GM19468 (cell line): ENCODE results near the gene NPY4R.
"Not testable (repeated sequence)": the region's sequence is repeated elsewhere in the genome, so short reads cannot be mapped to it uniquely, and the experiment has no call there.

ENCODE experiments used
- ATAC-seq: cut with Tn5 transposase; IDR thresholded peaks from one replicate; pipeline ENCODE4 v1.9.1; 2021; ENCODE audit warnings: mild to moderate bottlenecking, moderate library complexity, moderate number of reproducible peaks; ENCODE audit not compliant: unreplicated experiment; ENCODE audit errors: extremely low read depth

Gene NPY4R

DNA sequence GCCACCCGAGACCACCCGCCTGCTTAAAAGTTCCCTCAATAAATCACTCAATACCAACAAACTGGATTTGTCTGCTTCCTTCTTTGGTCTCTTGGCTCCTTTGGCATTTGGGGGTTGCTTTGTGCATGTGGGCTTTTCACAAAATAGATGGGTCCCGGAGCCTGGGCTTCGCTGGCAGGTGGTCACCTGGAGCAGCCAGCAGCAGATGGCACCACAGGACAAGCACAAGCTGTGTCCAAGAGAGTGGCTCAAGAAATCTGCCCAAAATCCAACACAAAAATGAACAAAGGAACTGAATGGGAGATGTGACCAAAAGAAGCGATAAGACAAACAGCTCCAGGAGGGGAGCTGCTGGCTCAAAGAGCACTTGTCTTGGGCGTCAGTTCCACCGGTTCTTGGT is 6.2 kb downstream of the NPY4R start:
- not testable (repeated sequence) for ATAC-seq

DNA sequence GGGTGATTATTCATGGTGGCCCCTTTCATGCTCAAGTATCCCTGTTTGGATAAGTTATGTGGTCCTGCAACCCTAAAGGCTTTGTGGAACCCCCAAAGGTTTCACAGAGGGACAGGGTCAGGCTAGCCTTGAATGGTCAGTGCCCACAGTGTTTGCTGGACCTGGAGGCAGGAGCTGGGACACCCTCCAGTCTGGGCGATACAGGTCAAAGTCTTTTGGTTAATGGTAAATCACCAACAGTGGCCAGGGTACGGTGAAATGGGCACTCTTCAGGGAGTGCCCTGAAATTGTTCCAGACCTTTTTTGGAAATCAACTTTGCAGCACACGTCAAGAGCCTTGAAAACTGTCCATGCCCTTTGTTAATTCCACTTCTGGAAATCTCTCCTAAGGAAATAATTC is 8.7 kb downstream of the NPY4R start:
- ATAC-seq: not testable (repeated sequence)

DNA sequence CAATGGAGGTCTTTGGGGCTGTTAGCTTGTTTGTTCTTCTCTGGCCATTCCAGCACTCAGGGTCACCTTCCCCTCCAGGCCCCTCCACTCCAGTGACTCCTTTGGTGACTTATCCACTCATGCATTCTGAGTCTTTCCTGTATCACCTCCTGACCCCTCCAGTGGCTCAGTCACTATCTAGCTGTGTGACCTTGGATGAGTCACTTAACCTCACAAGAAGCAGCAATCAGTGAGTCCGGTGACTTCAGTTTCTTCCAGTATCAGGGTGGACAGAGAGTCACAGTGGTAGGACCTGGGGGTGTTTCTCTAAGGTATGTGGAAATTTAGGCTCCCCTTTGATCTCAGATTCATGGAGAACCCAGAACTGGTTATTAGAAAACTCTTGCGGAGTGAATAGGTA is 9.8 kb downstream of the NPY4R start:
- ATAC-seq: not testable (repeated sequence)

DNA sequence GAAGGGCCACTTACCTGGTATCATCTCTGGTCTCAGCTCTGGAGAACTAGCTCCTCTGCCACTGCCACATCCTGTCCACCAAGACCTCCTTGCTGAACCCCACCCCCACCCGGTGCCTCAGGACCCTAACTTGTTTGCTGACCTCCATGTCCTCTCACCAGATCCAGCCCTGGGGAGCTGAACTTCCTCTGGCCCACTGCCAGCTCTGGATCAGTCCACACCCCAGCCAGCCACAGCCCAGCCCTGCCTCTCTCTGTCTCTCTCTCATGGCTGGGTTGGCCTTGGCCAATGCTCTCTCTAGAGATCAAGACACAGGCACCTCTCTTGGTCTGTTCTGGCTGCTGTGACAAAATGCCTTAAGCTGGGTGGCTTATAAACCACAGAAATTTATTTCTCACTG is 14.4 kb downstream of the NPY4R start:
- not testable (repeated sequence) for ATAC-seq

DNA sequence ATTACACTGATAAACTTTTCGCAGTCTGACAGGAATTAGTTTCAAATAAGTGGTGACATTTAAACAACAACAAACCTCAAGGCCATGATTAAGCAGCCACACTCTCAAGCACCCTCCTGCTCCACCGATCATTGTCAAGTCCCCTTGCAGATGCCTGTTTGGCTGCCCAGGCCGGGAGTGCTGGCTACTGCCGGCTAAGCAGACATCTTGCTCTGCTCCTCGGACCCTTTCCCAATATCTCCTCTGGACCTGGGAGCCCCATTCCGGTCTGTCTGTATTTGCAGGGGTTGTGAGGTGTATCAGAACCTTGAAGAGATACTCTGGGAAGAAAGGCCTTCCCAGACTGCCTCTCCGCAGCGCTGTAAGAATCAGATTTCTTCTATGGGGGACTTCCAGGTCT is 14.9 kb downstream of the NPY4R start:
- not testable (repeated sequence) for ATAC-seq

DNA sequence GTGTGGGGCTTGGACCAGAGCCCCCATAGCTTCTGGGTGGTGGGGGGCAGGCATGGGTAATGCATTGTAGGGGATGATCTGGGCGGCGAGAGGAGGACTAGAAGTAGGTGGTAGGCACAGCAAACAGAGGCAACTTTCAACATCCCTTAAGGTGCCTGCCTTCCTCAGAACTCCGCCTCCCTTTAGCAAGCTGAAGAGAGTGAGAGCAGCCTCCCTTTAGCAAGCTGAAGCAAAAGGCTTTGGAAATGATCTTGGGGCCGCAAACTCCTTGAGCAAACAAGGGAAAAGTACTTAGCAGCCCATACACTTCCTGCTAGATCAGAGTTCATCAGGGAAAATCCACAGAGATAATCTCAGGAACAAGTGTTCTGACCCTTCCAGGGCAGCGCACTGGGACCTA is 18.3 kb downstream of the NPY4R start:
- not testable (repeated sequence) for ATAC-seq

DNA sequence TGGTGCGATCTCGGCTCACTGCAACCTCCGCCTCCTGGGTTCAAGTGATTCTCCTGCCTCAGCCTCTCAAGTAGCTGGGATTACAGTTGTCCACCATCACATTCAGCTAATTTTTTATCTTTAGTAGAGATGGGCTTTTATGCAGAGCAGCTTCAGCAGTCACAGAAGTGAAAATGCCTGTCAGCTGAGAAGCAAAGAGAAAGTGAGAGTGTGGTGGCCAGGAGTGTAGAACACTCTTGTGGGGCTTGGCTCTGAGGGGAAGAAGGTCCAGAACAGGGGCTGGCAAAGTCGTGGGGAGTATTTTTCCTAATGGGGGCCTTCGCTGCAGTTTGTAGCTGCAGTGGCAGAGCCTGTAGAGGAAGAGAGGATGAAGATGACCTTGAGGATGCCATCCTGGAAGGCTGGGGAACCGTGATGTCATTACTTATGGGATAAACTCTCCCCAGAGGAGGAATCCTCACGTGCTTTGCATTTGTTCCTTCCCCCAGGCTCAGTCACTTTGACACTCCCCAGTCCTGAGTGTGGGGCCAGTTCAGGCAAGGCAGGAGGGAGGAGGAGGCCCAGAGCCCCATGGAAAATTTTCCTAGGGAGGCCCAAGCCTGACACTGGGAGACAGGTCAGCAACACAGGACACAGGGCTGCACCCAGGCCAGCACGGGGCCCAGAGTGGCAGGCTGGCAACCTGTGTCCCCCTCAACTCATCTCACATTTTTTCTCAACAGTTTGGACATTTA is 20.2 kb downstream of the NPY4R start:
- peak; percentile 46 for ATAC-seq

DNA sequence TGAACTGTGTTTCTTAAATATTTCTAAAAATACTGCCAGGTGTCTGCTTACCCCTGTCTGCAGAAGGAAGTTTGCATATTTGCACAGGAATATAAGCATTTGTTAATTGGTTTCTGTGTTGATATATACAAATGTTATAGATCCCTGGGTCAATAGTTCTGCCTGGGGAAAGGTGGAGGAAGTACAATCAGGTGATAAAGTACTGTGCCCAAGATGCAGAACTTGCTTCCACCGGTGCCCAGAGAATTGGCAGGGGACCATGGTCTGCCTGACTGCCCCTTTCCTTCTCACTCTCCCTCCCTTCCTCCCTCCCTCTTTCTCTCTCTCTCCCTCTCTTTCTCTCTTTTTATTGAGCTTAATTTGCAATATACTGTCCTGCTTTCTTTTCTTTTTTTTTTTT is 22.3 kb downstream of the NPY4R start:
- ATAC-seq: not testable (repeated sequence)

DNA sequence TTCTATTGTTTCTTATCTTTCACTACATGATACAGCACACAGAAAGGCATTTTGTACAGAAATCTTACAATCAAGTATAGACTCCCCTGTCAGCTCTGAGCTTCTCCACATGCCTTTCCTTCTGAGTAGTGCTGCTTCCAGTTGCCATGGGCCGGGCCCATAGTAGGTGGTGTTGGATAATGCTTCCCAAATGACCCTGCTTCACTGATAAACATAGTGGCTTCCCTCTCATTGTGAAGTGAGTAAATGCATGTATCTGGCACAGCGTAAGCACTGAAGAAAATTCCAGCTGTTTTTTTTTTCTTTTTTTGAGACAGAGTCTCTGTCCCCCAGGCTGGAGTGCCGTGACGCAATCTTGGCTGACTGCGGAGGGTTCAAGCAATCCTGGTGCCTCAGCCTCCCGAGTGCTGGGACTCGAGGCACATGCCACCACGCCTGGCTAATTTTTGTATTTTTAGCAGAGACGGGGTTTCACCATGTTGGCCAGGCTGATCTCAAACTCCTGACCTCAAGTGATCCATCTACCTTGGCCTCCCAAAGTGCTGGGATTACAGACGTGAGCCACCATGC is 23.0 kb downstream of the NPY4R start:
- not testable (repeated sequence) for ATAC-seq

DNA sequence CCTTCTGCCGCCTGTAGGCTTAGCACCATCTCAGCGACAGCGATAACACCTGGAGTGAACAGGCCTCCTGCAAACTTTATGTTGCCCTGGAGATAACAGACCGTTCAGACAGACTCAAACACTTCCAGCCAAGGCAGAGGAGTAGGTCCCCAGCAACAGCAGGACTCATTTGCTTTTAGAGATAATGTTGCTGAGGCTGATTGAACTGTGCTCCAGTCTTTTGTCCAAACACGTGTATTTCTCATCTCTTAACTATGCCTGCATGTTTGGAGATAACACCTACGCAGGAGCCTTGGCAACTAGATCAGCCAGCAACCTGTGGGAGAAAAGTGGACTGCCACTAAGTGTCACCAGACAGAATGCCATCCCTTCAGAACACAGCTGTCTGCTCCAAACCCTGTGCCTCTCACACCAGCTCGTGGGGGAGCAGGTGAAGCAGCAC is 23.9 kb downstream of the NPY4R start:
- not testable (repeated sequence) for ATAC-seq

DNA sequence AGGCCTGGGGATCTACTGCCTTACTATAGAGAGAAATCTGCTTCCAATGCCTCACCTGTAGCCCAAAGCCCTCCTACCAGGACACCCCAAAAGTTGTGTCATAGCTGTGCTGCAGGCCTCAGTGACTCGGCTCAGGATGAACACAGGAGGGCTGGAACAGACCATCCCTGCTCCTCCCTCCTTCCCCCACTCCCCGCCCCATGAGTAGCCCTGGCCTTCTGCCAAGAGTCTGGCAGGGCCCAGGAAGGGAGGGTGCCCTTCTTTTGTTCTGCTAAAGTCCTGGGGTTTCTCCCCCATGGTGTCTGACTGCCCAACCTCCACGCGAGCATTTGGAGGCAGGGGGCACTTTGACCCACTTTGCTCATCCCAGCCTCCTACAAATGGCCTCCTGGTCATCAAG is 24.8 kb downstream of the NPY4R start:
- ATAC-seq: not testable (repeated sequence)

DNA sequence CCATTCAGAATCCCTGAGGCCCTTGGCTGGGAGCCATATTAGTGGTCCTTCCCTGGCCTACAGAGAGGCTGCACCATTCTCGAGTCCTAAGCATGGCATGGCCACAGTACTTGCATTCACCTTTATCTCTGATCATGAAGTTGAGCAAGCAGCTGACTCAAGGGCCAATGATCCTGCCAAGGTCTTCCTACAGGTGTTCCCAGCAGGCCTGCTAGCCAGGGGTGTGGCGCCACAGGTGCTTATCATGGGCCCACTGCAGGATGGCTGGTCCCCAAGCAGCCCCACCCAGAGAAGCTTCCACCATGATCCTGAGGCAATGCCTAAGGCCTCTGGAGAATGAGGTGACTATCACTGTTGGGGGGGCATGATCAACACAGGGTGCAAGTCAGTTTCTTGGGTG is 42.2 kb downstream of the NPY4R start:
- ATAC-seq: not testable (repeated sequence)

DNA sequence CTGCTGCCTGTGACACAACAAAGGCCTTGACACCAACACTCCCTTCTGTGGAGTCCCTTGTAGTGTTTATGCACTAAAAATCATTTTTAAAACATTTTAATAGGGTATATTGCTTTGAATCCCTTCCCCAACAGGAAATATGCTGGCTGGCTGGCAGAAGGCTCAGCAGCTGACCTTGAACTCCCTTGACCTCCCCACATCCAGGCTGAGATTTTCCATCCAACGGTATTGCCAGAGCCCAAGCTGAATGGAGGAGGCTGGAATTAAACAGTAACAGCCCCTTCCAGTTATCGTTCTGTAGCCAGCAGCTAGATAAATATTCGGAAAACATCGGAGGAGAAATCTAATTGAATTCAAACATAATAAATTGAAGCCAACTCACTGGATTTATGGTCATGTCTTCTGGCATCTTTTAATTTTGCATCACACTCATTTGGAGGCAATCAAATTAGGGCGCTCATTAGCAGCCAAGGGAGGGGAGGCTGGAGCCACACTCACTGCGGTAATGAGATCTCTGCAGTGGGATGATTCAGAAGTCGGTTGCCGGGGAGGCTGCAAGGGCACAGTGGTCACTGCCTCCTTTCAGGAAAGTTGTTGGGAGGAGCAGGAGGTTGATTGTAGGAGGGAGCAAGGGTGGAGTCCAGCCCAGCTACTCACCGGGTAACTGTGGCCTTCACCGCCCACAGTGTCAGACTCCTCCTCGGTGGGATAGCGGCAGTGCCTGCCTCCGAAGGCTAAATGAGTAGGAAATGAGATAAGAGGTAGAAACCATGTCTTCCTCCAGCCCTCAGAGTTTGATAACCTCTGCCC is 46.0 kb downstream of the NPY4R start:
- ATAC-seq: not testable (repeated sequence)

DNA sequence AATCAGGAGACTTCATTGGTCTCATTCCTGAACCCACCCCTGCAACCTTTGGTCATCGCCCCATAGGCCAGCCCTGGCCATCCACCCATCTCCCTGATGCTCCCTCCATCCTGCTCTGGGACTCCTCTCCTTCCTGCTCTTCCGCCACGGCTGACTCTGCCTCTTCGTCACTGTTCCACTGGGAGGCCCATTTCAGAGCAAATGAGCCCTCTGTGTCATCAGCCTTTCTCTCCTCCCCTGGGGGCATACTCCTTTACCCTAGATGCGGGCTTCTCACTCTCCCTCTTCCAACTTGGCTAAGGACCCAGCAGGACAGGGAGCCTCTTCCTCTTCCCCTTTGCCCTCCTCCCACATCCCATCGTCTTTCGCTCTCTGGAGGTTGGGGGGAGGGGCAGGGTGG is 47.5 kb downstream of the NPY4R start:
- ATAC-seq: not testable (repeated sequence)

DNA sequence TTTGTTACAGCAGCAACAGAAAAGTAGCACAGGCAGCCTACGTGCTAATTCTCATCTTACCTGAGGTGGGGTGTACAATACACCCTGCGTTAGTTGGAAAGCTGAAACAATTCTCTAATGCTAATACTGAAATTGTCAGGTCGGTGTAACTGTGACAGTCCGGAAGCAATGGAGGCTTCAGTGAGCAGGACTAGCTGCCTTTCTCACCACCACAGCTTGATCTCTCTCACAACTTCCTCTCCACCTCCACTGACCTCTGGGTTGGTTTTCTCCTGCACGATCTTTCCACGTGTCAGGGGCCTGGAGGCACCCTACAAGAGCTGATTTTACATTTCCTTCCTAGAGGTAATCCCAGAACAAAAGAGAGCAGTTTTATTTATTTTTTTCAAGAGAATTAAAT is 50.5 kb downstream of the NPY4R start:
- ATAC-seq: not testable (repeated sequence)

DNA sequence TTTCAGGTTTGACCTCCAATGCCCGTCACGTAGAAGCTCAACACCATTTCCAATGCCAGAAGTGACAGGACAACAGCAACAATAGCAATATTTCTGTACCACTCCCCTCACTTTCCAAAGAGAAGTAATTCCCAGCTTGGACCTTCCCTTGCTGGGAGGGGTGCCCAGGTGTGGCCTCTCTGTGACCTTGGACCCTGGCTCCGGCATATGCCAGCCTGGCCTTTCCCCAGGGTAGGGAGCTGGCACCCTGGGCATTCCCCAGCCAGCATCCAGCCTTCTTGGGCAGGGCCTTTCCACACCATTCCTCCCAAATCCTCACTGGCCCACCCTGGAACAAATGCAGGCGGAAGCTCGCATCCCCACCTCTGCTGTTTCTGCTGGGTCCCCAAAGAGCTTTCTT is 53.1 kb downstream of the NPY4R start:
- ATAC-seq: not testable (repeated sequence)

DNA sequence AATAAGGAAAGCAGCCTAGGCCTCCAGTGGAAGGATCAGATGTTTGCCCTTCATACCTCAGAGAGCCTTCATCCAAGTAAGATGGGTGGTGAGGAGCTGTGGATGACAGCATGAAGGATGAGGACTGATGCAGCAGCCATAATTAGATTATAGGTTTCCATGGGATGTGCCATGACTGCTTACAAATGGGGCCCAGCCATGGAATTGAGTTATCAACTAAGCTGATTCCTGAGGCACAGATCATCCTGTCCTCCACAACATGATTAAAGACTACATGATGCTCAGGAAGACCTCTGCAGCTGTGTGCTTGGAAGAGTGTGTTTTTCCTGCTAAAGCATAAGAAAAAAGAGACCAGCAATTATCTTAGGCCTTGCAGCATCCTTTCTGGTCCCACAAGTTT is 54.6 kb downstream of the NPY4R start:
- not testable (repeated sequence) for ATAC-seq
